ENCODE data around the gene YPEL4. TPM values are rescaled to one million over a fixed set of nuclear protein-coding genes. Genes with fewer than 3 reads are reported as not detected.
"Not testable (repeated sequence)": the region's sequence is repeated elsewhere in the genome, so short reads cannot be mapped to it uniquely, and the experiment has no call there.

The YPEL4 gene
- total RNA-seq = under 1 TPM; 0.17 to 0.19 TPM

- CTCF ChIA-PET = interaction anchor here (1.9 kb wide), 1 partner anchor 10 kb away, joined by 12 read pairs; no protein-coding TSS in a partner anchor
- H3K9me3 Mint-ChIP-seq = no peaks in the 10 kb centered on the region
- peaks cover 46% of the 10 kb centered on the region for H3K27me3 Mint-ChIP-seq
- H3K36me3 Mint-ChIP-seq (ENCODE audit: low read depth) = peaks cover 2% of the 10 kb centered on the region
- DNase-seq = peak; percentile 73
- peak within 1 kb of the TSS; percentile 85 for H3K27ac Mint-ChIP-seq
- H3K4me1 Mint-ChIP-seq = peaks cover 63% of the 10 kb centered on the region
- H3K4me3 Mint-ChIP-seq = peak within 1 kb of the TSS; percentile 68
- POLR2A ChIA-PET = no interaction called here
Observed at GRCh38 chr11:57649826-57650738, at the start of gene YPEL4. Gene YPEL4, minus strand, starts transcription at chr11:57649912. Its CDS starts 2,805 bp downstream, at chr11:57647107.

- no peaks in the 10 kb centered on the region for H3K9me3 Mint-ChIP-seq
- POLR2A ChIA-PET = no interaction called here
- H3K36me3 Mint-ChIP-seq (ENCODE audit: low read depth) = peaks cover 42% of the 10 kb centered on the region
- no peaks in the 10 kb centered on the region for H3K27me3 Mint-ChIP-seq
- DNase-seq = no peak
- no peaks in the 10 kb centered on the region for H3K4me1 Mint-ChIP-seq
- CTCF ChIA-PET = interaction anchor here (1.3 kb wide), 2 partner anchors 10 to 26 kb away, joined by 4 to 5 read pairs; no protein-coding TSS in a partner anchor
- no peak overlapping the region for H3K4me3 Mint-ChIP-seq
- no peak overlapping the region for H3K27ac Mint-ChIP-seq
Observed at GRCh38 chr11:57698843-57699365, 49.2 kb upstream of the YPEL4 start.

GRCh38 chr11:57690474-57690873 is 40.8 kb upstream of the YPEL4 start:
- H3K27me3 Mint-ChIP-seq, H3K4me3 Mint-ChIP-seq, H3K27ac Mint-ChIP-seq, H3K9me3 Mint-ChIP-seq, CTCF ChIA-PET, H3K4me1 Mint-ChIP-seq, POLR2A ChIA-PET, DNase-seq: not testable (repeated sequence)
- H3K36me3 Mint-ChIP-seq (ENCODE audit: low read depth) = peaks cover 45% of the 10 kb centered on the region

GRCh38 chr11:57681168-57681567 is 31.5 kb upstream of the YPEL4 start:
- Mint-ChIP-seq H3K27me3 (no peaks in the 10 kb centered on the region), H3K4me1 (peaks cover 37% of the 10 kb centered on the region), H3K9me3 (no peaks in the 10 kb centered on the region), H3K4me3 (no peak overlapping the region), H3K27ac (no peak overlapping the region), H3K36me3 (ENCODE audit: low read depth) (peaks cover 56% of the 10 kb centered on the region)
- POLR2A ChIA-PET = no interaction called here
- CTCF ChIA-PET = interaction anchor here (1.1 kb wide), 2 partner anchors 12 to 130 kb away, joined by 3 to 5 read pairs; no protein-coding TSS in a partner anchor
- DNase-seq = no peak

GRCh38 chr11:57680552-57680874 is 30.8 kb upstream of the YPEL4 start:
- no peak for DNase-seq
- peaks cover 44% of the 10 kb centered on the region for H3K4me1 Mint-ChIP-seq
- CTCF ChIA-PET = interaction anchor here (0.9 to 1.1 kb wide), 3 partner anchors 7 to 130 kb away, joined by 3 read pairs; no protein-coding TSS in a partner anchor
- no peaks in the 10 kb centered on the region for H3K27me3 Mint-ChIP-seq
- H3K36me3 Mint-ChIP-seq (ENCODE audit: low read depth) = peaks cover 57% of the 10 kb centered on the region
- no peaks in the 10 kb centered on the region for H3K9me3 Mint-ChIP-seq
- peak overlapping the region; percentile 27 for H3K27ac Mint-ChIP-seq
- POLR2A ChIA-PET = no interaction called here
- no peak overlapping the region for H3K4me3 Mint-ChIP-seq

- ChIA-PET POLR2A (no interaction called here), CTCF (no interaction called here)
- H3K4me3 Mint-ChIP-seq = no peak overlapping the region
- no peaks in the 10 kb centered on the region for H3K27me3 Mint-ChIP-seq
- H3K4me1 Mint-ChIP-seq = peaks cover 51% of the 10 kb centered on the region
- H3K27ac Mint-ChIP-seq = no peak overlapping the region
- no peak for DNase-seq
- H3K36me3 Mint-ChIP-seq (ENCODE audit: low read depth) = peaks cover 55% of the 10 kb centered on the region
- no peaks in the 10 kb centered on the region for H3K9me3 Mint-ChIP-seq
Observed at GRCh38 chr11:57679396-57679795, 29.7 kb upstream of the YPEL4 start.

GRCh38 chr11:57675176-57675941 is 25.6 kb upstream of the YPEL4 start:
- ChIA-PET POLR2A (no interaction called here), CTCF (interaction anchor here (0.9 to 1.2 kb wide), 5 partner anchors 12 to 34 kb away, joined by 3 to 4 read pairs (median 3); no protein-coding TSS in a partner anchor)
- Mint-ChIP-seq H3K9me3 (no peaks in the 10 kb centered on the region), H3K27ac (no peak overlapping the region), H3K4me1 (peaks cover 75% of the 10 kb centered on the region), H3K36me3 (ENCODE audit: low read depth) (peaks cover 60% of the 10 kb centered on the region), H3K27me3 (no peaks in the 10 kb centered on the region), H3K4me3 (no peak overlapping the region)
- no peak for DNase-seq

- Mint-ChIP-seq H3K9me3 (no peaks in the 10 kb centered on the region), H3K27me3 (no peaks in the 10 kb centered on the region), H3K27ac (no peak overlapping the region), H3K4me3 (no peak overlapping the region), H3K36me3 (ENCODE audit: low read depth) (peaks cover 60% of the 10 kb centered on the region), H3K4me1 (peaks cover 75% of the 10 kb centered on the region)
- no peak for DNase-seq
- CTCF ChIA-PET = interaction anchor here (1.1 to 1.5 kb wide), 3 partner anchors 19 to 33 kb away, joined by 3 to 4 read pairs (median 3); no protein-coding TSS in a partner anchor
- POLR2A ChIA-PET = no interaction called here
Observed at GRCh38 chr11:57674251-57674650, 24.5 kb upstream of the YPEL4 start.

GRCh38 chr11:57668434-57668782 is 18.7 kb upstream of the YPEL4 start:
- peak; percentile 45 for DNase-seq
- Mint-ChIP-seq H3K9me3 (no peaks in the 10 kb centered on the region), H3K27ac (peak overlapping the region; percentile 98), H3K4me1 (peaks cover 52% of the 10 kb centered on the region), H3K27me3 (no peaks in the 10 kb centered on the region), H3K36me3 (ENCODE audit: low read depth) (peaks cover 31% of the 10 kb centered on the region), H3K4me3 (peak overlapping the region; percentile 99)
- POLR2A ChIA-PET = no interaction called here
- CTCF ChIA-PET = interaction anchor here (0.6 to 1.7 kb wide), 2 partner anchors 24 to 100 kb away, joined by 3 to 5 read pairs; no protein-coding TSS in a partner anchor

- POLR2A ChIA-PET = no interaction called here
- peaks cover 46% of the 10 kb centered on the region for H3K4me1 Mint-ChIP-seq
- DNase-seq = peak; percentile 99
Observed at GRCh38 chr11:57667736-57668433, 18.2 kb upstream of the YPEL4 start, which contains the start of gene ZDHHC5. Gene ZDHHC5, plus strand, starts transcription at chr11:57668114. Its CDS starts 4,977 bp downstream, at chr11:57673091.

GRCh38 chr11:57667117-57667735 is 17.5 kb upstream of the YPEL4 start:
- Mint-ChIP-seq H3K4me3 (peak overlapping the region; percentile 99), H3K27ac (peak overlapping the region; percentile 98), H3K36me3 (ENCODE audit: low read depth) (peaks cover 24% of the 10 kb centered on the region), H3K4me1 (peaks cover 47% of the 10 kb centered on the region), H3K27me3 (no peaks in the 10 kb centered on the region), H3K9me3 (no peaks in the 10 kb centered on the region)
- peak; percentile 96 for DNase-seq
- ChIA-PET CTCF (interaction anchor here (0.8 to 2.2 kb wide), 7 partner anchors 10 to 329 kb away, joined by 3 to 7 read pairs (median 4); partner anchors contain the start of genes CLP1, P2RX3 and UBE2L6), POLR2A (no interaction called here)

More at GRCh38 chr11:57667736-57668433, 18.2 kb upstream of the YPEL4 start, which contains the start of gene ZDHHC5:
- peaks cover 25% of the 10 kb centered on the region for H3K36me3 Mint-ChIP-seq (ENCODE audit: low read depth)
- CTCF ChIA-PET = interaction anchor here (0.6 to 1.8 kb wide), 4 partner anchors 15 to 100 kb away, joined by 3 to 5 read pairs (median 4); no protein-coding TSS in a partner anchor
- H3K9me3 Mint-ChIP-seq = no peaks in the 10 kb centered on the region
- H3K27ac Mint-ChIP-seq = peak within 1 kb of the TSS; percentile 98
- peak within 1 kb of the TSS; percentile 99 for H3K4me3 Mint-ChIP-seq
- no peaks in the 10 kb centered on the region for H3K27me3 Mint-ChIP-seq

GRCh38 chr11:57663975-57664374 is 14.3 kb upstream of the YPEL4 start:
- H3K9me3 Mint-ChIP-seq = no peaks in the 10 kb centered on the region
- H3K27me3 Mint-ChIP-seq = no peaks in the 10 kb centered on the region
- POLR2A ChIA-PET = no interaction called here
- no peak overlapping the region for H3K27ac Mint-ChIP-seq
- peaks cover 32% of the 10 kb centered on the region for H3K36me3 Mint-ChIP-seq (ENCODE audit: low read depth)
- CTCF ChIA-PET = interaction anchor here (1.1 kb wide), 1 partner anchor 77 kb away, joined by 3 read pairs; the partner anchor contains the start of gene SELENOH
- peaks cover 32% of the 10 kb centered on the region for H3K4me1 Mint-ChIP-seq
- DNase-seq = no peak
- H3K4me3 Mint-ChIP-seq = no peak overlapping the region
